GM23338 (cell line): ENCODE measurements around the gene SNN.

Experiments used
- CREB1 ChIP-seq: fragments of 250-450 bp; sonication (Bioruptor Pico); IDR thresholded peaks from 2 replicates; pipeline ENCODE4 v1.5.0; 2020; ENCODE audit warnings: low read depth, mild to moderate bottlenecking, moderate library complexity
- EZH2 ChIP-seq: fragments of 200-600 bp; sonication (generic); IDR thresholded peaks from one replicate; pipeline ENCODE4 v1.8.0; 2017; ENCODE audit warnings: antibody characterized with exemption, mild to moderate bottlenecking, low read depth; ENCODE audit not compliant: unreplicated experiment
- EZH2phosphoT487 ChIP-seq: fragments of 200-600 bp; sonication (generic); IDR thresholded peaks from one replicate; pipeline ENCODE4 v1.8.1; 2018; ENCODE audit warnings: antibody characterized with exemption; ENCODE audit not compliant: unreplicated experiment
- JUNB ChIP-seq: IDR thresholded peaks from one replicate; pipeline ENCODE4 v1.6.1; 2016; ENCODE audit warnings: antibody characterized with exemption; ENCODE audit not compliant: unreplicated experiment
- NANOG ChIP-seq: IDR thresholded peaks from 2 replicates; pipeline ENCODE4 v1.6.1; 2016; ENCODE audit warnings: antibody characterized with exemption, borderline replicate concordance
- POLR2AphosphoS5 ChIP-seq: IDR thresholded peaks from 2 replicates; pipeline ENCODE4 v1.6.1; 2016; ENCODE audit warnings: antibody characterized with exemption, low read depth
- TF ChIP-seq, protein P1 (sequence below): IDR thresholded peaks from one replicate; pipeline ENCODE4 v1.6.1; 2018; ENCODE audit warnings: antibody characterized with exemption; ENCODE audit not compliant: unreplicated experiment
- TF ChIP-seq, protein P2 (sequence below), 2 experiments: fragments of 200-600 bp in 1 of 2; sonication (generic) in 1 of 2; conservative IDR thresholded peaks; 2 replicates each; pipeline versions ENCODE4 v1.5.1 to v1.6.1; 2016 to 2017; ENCODE audit warnings: antibody characterized with exemption in 2 of 2, low read depth in 2 of 2, mild to moderate bottlenecking in 2 of 2, moderate library complexity in 1 of 2

DNA sequence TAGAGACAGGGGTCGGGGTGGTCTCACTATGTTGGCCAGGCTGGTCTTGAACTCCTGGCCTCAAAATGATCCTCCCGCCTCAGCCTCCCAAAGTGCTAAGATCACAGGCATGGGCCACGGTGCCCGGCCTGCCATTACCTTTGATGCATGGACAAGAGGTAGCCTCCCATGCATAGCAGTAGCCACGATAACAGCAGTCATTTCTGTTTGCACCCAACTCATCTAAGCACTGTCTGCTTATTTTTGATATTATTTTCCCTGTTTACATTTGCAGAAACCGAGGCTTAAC, 37.5 kb upstream of the SNN start:
- TF ChIP-seq CREB1 (CRISPR knock-in tag) = no peak
- no peak for TF ChIP-seq EZH2
- TF ChIP-seq, protein P1, sequence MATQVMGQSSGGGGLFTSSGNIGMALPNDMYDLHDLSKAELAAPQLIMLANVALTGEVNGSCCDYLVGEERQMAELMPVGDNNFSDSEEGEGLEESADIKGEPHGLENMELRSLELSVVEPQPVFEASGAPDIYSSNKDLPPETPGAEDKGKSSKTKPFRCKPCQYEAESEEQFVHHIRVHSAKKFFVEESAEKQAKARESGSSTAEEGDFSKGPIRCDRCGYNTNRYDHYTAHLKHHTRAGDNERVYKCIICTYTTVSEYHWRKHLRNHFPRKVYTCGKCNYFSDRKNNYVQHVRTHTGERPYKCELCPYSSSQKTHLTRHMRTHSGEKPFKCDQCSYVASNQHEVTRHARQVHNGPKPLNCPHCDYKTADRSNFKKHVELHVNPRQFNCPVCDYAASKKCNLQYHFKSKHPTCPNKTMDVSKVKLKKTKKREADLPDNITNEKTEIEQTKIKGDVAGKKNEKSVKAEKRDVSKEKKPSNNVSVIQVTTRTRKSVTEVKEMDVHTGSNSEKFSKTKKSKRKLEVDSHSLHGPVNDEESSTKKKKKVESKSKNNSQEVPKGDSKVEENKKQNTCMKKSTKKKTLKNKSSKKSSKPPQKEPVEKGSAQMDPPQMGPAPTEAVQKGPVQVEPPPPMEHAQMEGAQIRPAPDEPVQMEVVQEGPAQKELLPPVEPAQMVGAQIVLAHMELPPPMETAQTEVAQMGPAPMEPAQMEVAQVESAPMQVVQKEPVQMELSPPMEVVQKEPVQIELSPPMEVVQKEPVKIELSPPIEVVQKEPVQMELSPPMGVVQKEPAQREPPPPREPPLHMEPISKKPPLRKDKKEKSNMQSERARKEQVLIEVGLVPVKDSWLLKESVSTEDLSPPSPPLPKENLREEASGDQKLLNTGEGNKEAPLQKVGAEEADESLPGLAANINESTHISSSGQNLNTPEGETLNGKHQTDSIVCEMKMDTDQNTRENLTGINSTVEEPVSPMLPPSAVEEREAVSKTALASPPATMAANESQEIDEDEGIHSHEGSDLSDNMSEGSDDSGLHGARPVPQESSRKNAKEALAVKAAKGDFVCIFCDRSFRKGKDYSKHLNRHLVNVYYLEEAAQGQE = no peak
- no peak for TF ChIP-seq NANOG
- TF ChIP-seq, protein P2, sequence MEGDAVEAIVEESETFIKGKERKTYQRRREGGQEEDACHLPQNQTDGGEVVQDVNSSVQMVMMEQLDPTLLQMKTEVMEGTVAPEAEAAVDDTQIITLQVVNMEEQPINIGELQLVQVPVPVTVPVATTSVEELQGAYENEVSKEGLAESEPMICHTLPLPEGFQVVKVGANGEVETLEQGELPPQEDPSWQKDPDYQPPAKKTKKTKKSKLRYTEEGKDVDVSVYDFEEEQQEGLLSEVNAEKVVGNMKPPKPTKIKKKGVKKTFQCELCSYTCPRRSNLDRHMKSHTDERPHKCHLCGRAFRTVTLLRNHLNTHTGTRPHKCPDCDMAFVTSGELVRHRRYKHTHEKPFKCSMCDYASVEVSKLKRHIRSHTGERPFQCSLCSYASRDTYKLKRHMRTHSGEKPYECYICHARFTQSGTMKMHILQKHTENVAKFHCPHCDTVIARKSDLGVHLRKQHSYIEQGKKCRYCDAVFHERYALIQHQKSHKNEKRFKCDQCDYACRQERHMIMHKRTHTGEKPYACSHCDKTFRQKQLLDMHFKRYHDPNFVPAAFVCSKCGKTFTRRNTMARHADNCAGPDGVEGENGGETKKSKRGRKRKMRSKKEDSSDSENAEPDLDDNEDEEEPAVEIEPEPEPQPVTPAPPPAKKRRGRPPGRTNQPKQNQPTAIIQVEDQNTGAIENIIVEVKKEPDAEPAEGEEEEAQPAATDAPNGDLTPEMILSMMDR (conservative IDR thresholded peaks at IDR 0.05; ENCODE audit: low read depth in 2 of 2) = no peak
- no peak for TF ChIP-seq POLR2AphosphoS5
- no peak for TF ChIP-seq JUNB
- TF ChIP-seq EZH2phosphoT487 = no peak
